K562 (cell line): Measurements from ENCODE around the gene ZNF121. TPM values are rescaled to one million over a fixed set of nuclear protein-coding genes. Genes with fewer than 3 reads are reported as not detected.

ENCODE experiments used
- CBX8 ChIP-seq: fragments of 200-600 bp; sonication (generic); IDR thresholded peaks from 2 replicates; pipeline ENCODE4 v1.6.1; 2012; ENCODE audit warnings: borderline replicate concordance, mixed run types, low read depth, mild to moderate bottlenecking, moderate library complexity, mixed read lengths, low read length, control low read depth, inconsistent platforms; ENCODE audit not compliant: poor library complexity, severe bottlenecking; ENCODE audit errors: extremely low read depth
- HDAC1 ChIP-seq, 2 experiments: fragments of 450-650 bp; IDR thresholded peaks; 2 replicates each; pipeline ENCODE4 v1.6.1; 2016 to 2017; ENCODE audit warnings: inconsistent platforms in 1 of 2, mild to moderate bottlenecking in 1 of 2, moderate library complexity in 1 of 2
- HNRNPLL ChIP-seq: fragments of 200-400 bp; formaldehyde crosslinking; IDR thresholded peaks from 2 replicates; pipeline ENCODE4 v1.6.1; 2017; ENCODE audit warnings: low read length, low read depth, mild to moderate bottlenecking; ENCODE audit not compliant: poor library complexity, severe bottlenecking
- KHSRP ChIP-seq: fragments of 450-650 bp; IDR thresholded peaks from 2 replicates; pipeline ENCODE4 v1.6.1; 2017
- KLF13 ChIP-seq: fragments of 450-650 bp; IDR thresholded peaks from 2 replicates; pipeline ENCODE4 v1.6.1; 2016; ENCODE audit warnings: missing genetic modification characterization, low read depth, mild to moderate bottlenecking, missing compliant biosample characterization, moderate library complexity, borderline replicate concordance
- NFE2L1 ChIP-seq: fragments of 450-650 bp; IDR thresholded peaks from 2 replicates; pipeline ENCODE4 v1.6.1; 2016; ENCODE audit warnings: missing genetic modification characterization, low read depth, mild to moderate bottlenecking, missing compliant biosample characterization, moderate library complexity, borderline replicate concordance
- NR4A1 ChIP-seq, 2 experiments: fragments of 250-450 bp in 1 of 2; fragments of 450-650 bp in 1 of 2; sonication (Bioruptor Pico) in 1 of 2; IDR thresholded peaks; 2 replicates each; pipeline versions ENCODE4 v1.4.0 to v1.6.1; 2016 to 2020; ENCODE audit warnings: mild to moderate bottlenecking in 2 of 2, missing compliant biosample characterization in 1 of 2, missing genetic modification characterization in 1 of 2, moderate library complexity in 1 of 2
- PATZ1 ChIP-seq: fragments of 250-450 bp; sonication (Bioruptor Pico); IDR thresholded peaks from 2 replicates; pipeline ENCODE4 v1.5.0; 2020; ENCODE audit warnings: mild to moderate bottlenecking, borderline replicate concordance
- POLR2H ChIP-seq: IDR thresholded peaks from 2 replicates; pipeline ENCODE4 v1.6.1; 2016; ENCODE audit warnings: missing genetic modification characterization, low read depth, mild to moderate bottlenecking, control low read depth, missing compliant biosample characterization, moderate library complexity
- RBFOX2 ChIP-seq: fragments of 200-400 bp; formaldehyde crosslinking; IDR thresholded peaks from 2 replicates; pipeline ENCODE4 v1.6.1; 2017; ENCODE audit warnings: low read depth, mild to moderate bottlenecking, low read length, moderate library complexity
- RFX5 ChIP-seq: IDR thresholded peaks from 2 replicates; pipeline ENCODE4 v1.6.1; 2011; ENCODE audit warnings: low read depth, mild to moderate bottlenecking, improper control_type of control experiment, low read length
- TAF9B ChIP-seq: fragments of 450-650 bp; IDR thresholded peaks from 2 replicates; pipeline ENCODE4 v1.6.1; 2018; ENCODE audit warnings: mild to moderate bottlenecking; ENCODE audit not compliant: partially characterized antibody
- ZNF12 ChIP-seq: sonication (generic); formaldehyde crosslinking; IDR thresholded peaks from 2 replicates; pipeline ENCODE4 v1.4.0; 2020; ENCODE audit warnings: mild to moderate bottlenecking, missing genetic modification reagents
- ZNF224 ChIP-seq: sonication (generic); formaldehyde crosslinking; IDR thresholded peaks from 2 replicates; pipeline ENCODE4 v1.8.0; 2022; ENCODE audit warnings: mild to moderate bottlenecking, missing genetic modification reagents
- ZNF311 ChIP-seq: fragments of 250-450 bp; sonication (Bioruptor Pico); IDR thresholded peaks from 2 replicates; pipeline ENCODE4 v1.4.0; 2020; ENCODE audit warnings: mild to moderate bottlenecking, moderate library complexity
- ZNF561 ChIP-seq: fragments of 450-650 bp; formaldehyde crosslinking; conservative IDR thresholded peaks from 2 replicates; pipeline ENCODE4 v1.4.0; 2020; ENCODE audit warnings: mild to moderate bottlenecking, moderate library complexity
- polyA plus RNA-seq, 8 experiments: library from polyadenylated mRNA; depleted of rRNA in 4 of 8; stranded (reverse) in 5 of 8; unstranded in 3 of 8; fragments of >200 nt; fragmentation: Nextera tagmentation in 2 of 8; fragmentation: Illumina TruSeq in 1 of 8; extraction: Ambion mirVana in 2 of 8; extraction: Trizol in 1 of 8; gene quantifications; 2 replicates each; pipeline versions ENCODE4 v1.2.1 to v1.2.3, GENCODE V29; 2011 to 2014; ENCODE audit warnings: inconsistent platforms in 1 of 8, missing spikeins in 1 of 8
- total RNA-seq, 7 experiments: library from RNA; depleted of rRNA in 6 of 7; stranded (reverse); fragments of >200 nt in 6 of 7; fragmentation: Illumina TruSeq in 2 of 7; extraction: Trizol in 2 of 7; gene quantifications; 2 replicates each; pipeline versions ENCODE4 v1.2.1 to v1.2.3, GENCODE V29; 2011 to 2021; ENCODE audit warnings: low replicate concordance in 1 of 7
- TF ChIP-seq, protein P1 (sequence below): fragments of 450-650 bp; IDR thresholded peaks from 2 replicates; pipeline ENCODE4 v1.6.1; 2017; ENCODE audit warnings: antibody characterized with exemption, mild to moderate bottlenecking
- TF ChIP-seq, protein P2 (sequence below): fragments of 450-650 bp; formaldehyde crosslinking; IDR thresholded peaks from 2 replicates; pipeline ENCODE4 v1.4.0; 2020; ENCODE audit warnings: mild to moderate bottlenecking

Gene ZNF121
- total and polyA plus RNA-seq, 9 of the 15 experiments (the other 6 are each of a cell fraction or from before 2014, with no cell fraction given), result 14.6 to 115 (median 33.4) TPM

DNA sequence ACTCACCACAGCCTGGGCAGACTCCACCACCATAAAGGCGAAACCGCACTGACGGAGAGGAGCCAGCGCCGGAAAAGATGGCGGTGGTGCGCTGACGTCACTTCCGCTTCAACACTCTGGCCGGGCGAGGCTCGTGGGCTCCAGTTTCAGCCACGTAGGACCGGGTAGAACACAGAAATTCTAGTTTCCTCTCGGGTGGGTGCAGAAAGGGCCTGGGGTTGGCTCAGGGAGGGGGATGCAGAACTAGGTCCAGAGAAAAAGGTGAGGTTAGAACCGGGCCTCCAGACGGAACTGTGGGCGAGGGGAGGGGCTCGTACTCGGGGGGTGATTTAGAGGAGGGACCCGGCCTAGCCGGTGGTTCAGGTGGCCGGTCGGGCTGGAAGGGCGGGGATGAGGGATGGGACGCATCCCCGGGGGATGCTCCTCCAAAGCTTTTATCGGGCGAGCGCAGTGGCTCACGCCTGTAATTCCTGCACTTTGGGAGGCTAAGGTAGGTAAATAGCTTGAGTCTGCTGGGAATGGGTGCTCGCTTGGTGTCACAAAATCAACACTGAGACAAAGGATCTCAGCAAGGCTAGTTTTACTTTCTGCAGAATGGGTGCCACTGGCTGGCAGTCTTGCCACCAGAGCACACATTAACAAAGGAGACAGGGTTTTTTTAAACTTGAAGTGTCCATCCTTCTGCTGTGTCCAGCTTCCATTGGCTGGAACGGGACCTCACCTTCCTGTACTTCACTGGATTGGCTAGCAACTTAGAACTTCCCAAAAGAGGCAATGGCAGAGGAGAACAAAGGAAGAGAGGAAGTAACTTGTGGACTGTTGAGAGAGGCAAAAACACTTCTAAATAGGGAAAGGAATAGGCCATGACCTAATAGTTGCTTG is 37.1 kb upstream of the ZNF121 start, which contains the start of gene ZNF561 (continued):
- peak; percentile 96 for TF ChIP-seq TAF9B
- no peak for TF ChIP-seq NFE2L1 (tag)
- no peak for TF ChIP-seq ZNF12
- TF ChIP-seq KLF13, result peak; percentile 46; the same call in 1 of the 2 replicates
- TF ChIP-seq ZNF311 (CRISPR knock-in tag), result no peak
- TF ChIP-seq ZNF561 (CRISPR knock-in tag), result peak; percentile 63; the same call in 1 of the 2 replicates
- TF ChIP-seq KHSRP, result peak; percentile 89
- TF ChIP-seq POLR2H (tag), result peak; percentile 48
- TF ChIP-seq CBX8, result no peak
- peak; percentile 45 for TF ChIP-seq HNRNPLL
- TF ChIP-seq RFX5, result no peak
- peak; percentile 27 to 76; a peak in 2 of 4 replicates for TF ChIP-seq HDAC1 (IDR thresholded peaks at IDR 0.05)
- TF ChIP-seq NR4A1 (CRISPR knock-in tag; IDR thresholded peaks at IDR 0.05), result no peak
- TF ChIP-seq NR4A1 (tag; IDR thresholded peaks at IDR 0.05), result 0 out of 2 replicates have a peak, but pooled peaks have one; percentile 67
- TF ChIP-seq, protein P1, sequence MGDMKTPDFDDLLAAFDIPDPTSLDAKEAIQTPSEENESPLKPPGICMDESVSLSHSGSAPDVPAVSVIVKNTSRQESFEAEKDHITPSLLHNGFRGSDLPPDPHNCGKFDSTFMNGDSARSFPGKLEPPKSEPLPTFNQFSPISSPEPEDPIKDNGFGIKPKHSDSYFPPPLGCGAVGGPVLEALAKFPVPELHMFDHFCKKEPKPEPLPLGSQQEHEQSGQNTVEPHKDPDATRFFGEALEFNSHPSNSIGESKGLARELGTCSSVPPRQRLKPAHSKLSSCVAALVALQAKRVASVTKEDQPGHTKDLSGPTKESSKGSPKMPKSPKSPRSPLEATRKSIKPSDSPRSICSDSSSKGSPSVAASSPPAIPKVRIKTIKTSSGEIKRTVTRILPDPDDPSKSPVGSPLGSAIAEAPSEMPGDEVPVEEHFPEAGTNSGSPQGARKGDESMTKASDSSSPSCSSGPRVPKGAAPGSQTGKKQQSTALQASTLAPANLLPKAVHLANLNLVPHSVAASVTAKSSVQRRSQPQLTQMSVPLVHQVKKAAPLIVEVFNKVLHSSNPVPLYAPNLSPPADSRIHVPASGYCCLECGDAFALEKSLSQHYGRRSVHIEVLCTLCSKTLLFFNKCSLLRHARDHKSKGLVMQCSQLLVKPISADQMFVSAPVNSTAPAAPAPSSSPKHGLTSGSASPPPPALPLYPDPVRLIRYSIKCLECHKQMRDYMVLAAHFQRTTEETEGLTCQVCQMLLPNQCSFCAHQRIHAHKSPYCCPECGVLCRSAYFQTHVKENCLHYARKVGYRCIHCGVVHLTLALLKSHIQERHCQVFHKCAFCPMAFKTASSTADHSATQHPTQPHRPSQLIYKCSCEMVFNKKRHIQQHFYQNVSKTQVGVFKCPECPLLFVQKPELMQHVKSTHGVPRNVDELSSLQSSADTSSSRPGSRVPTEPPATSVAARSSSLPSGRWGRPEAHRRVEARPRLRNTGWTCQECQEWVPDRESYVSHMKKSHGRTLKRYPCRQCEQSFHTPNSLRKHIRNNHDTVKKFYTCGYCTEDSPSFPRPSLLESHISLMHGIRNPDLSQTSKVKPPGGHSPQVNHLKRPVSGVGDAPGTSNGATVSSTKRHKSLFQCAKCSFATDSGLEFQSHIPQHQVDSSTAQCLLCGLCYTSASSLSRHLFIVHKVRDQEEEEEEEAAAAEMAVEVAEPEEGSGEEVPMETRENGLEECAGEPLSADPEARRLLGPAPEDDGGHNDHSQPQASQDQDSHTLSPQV, result no peak
- TF ChIP-seq ZNF224, result no peak
- TF ChIP-seq, protein P2, sequence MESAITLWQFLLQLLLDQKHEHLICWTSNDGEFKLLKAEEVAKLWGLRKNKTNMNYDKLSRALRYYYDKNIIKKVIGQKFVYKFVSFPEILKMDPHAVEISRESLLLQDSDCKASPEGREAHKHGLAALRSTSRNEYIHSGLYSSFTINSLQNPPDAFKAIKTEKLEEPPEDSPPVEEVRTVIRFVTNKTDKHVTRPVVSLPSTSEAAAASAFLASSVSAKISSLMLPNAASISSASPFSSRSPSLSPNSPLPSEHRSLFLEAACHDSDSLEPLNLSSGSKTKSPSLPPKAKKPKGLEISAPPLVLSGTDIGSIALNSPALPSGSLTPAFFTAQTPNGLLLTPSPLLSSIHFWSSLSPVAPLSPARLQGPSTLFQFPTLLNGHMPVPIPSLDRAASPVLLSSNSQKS (CRISPR knock-in tag), result no peak
- 0 out of 2 replicates have a peak, but pooled peaks have one; percentile 2 for TF ChIP-seq PATZ1
- peak; percentile 93 for TF ChIP-seq RBFOX2
